Liver (tissue), 10 donors: ENCODE results near the gene NEK10. TPM values are rescaled to one million over a fixed set of nuclear protein-coding genes. Genes with fewer than 3 reads are reported as not detected.

ENCODE experiments used
- DNase-seq: peaks from one replicate; pipeline ENCODE4 v3.0.0-alpha.2; 2017; ENCODE audit warnings: low spot score
- H3K27ac ChIP-seq, 2 donors: one replicate each; pipeline ENCODE4 v1.7.0; 2013; ENCODE audit warnings: inconsistent platforms in 2 of 2, low read length in 2 of 2, control low read depth in 1 of 2, low read depth in 1 of 2, mild to moderate bottlenecking in 1 of 2
- H3K27me3 ChIP-seq, 4 donors: one replicate each; pipeline versions ENCODE4 v1.6.1 to v1.7.0; 2013; ENCODE audit warnings: low read length in 3 of 4, inconsistent platforms in 1 of 4, mild to moderate bottlenecking in 1 of 4, moderate library complexity in 1 of 4; ENCODE audit not compliant: control insufficient read depth in 4 of 4, insufficient read depth in 4 of 4
- H3K36me3 ChIP-seq, 4 donors: one replicate each; pipeline versions ENCODE4 v1.6.1 to v1.7.0; 2013; ENCODE audit warnings: low read length in 3 of 4, mild to moderate bottlenecking in 3 of 4, low read depth in 1 of 4, moderate library complexity in 1 of 4; ENCODE audit not compliant: control insufficient read depth in 4 of 4, insufficient read depth in 3 of 4
- H3K4me1 ChIP-seq, 4 donors: one replicate each; pipeline versions ENCODE4 v1.6.1 to v1.7.0; 2013; ENCODE audit warnings: low read length in 3 of 4, mild to moderate bottlenecking in 3 of 4, moderate library complexity in 1 of 4; ENCODE audit not compliant: control insufficient read depth in 4 of 4, insufficient read depth in 4 of 4
- H3K4me3 ChIP-seq, 3 donors: one replicate each; pipeline versions ENCODE4 v1.6.1 to v1.7.0; 2013; ENCODE audit warnings: low read length in 3 of 3, control low read depth in 1 of 3, low read depth in 1 of 3, mild to moderate bottlenecking in 1 of 3
- H3K9ac ChIP-seq, 2 donors: one replicate each; pipeline ENCODE4 v1.7.0; 2013; ENCODE audit warnings: low read length in 2 of 2, mild to moderate bottlenecking in 2 of 2, moderate library complexity in 2 of 2, control low read depth in 1 of 2, low read depth in 1 of 2
- H3K9me3 ChIP-seq, 4 donors: one replicate each; pipeline versions ENCODE4 v1.6.1 to v1.7.0; 2013; ENCODE audit warnings: low read length in 3 of 4; ENCODE audit not compliant: control insufficient read depth in 4 of 4
- ATF3 ChIP-seq: IDR thresholded peaks from 2 replicates; pipeline ENCODE4 v1.6.1; 2016; ENCODE audit warnings: antibody characterized with exemption
- CTCF ChIP-seq: fragments of 150-350 bp; IDR thresholded peaks from 2 replicates; pipeline ENCODE4 v1.5.1; 2017; ENCODE audit warnings: improper control_type of control experiment, low read depth, low read length; ENCODE audit not compliant: missing input control
- HNF4G ChIP-seq: IDR thresholded peaks from 2 replicates; pipeline ENCODE4 v1.6.1; 2016; ENCODE audit warnings: antibody characterized with exemption
- RAD21 ChIP-seq, 2 donors: IDR thresholded peaks; 2 replicates each; pipeline ENCODE4 v1.6.1; 2016; ENCODE audit warnings: antibody characterized with exemption in 2 of 2, mild to moderate bottlenecking in 2 of 2
- TAF1 ChIP-seq: conservative IDR thresholded peaks from 2 replicates; pipeline ENCODE4 v1.6.1; 2016; ENCODE audit warnings: antibody characterized with exemption, mild to moderate bottlenecking
- WGBS: extraction: QIAGEN DNeasy Blood & Tissue Kit; methylation state at CpG from one replicate; pipeline ENCODE4 v1.1.7; 2013; 5-methylcytosine and 5-hydroxymethylcytosine counted together
- polyA plus RNA-seq, 2 donors: library from polyadenylated mRNA; stranded (reverse) in 1 of 2; unstranded in 1 of 2; fragments of 200-250 nt in 1 of 2; fragments of >200 nt in 1 of 2; fragmentation: Nextera tagmentation in 1 of 2; extraction: Ambion mirVana in 1 of 2; gene quantifications; one replicate each; pipeline versions ENCODE4 v1.2.1 to v1.2.3, GENCODE V29; 2013 to 2015
- small RNA-seq: library from RNA; depleted of rRNA; stranded (forward); fragments of <200 nt; gene quantifications from one replicate; pipeline ENCODE3, GENCODE V24; 2014
- total RNA-seq, 2 donors: library from RNA; depleted of rRNA; stranded (reverse); fragments of >200 nt; gene quantifications; one replicate each; pipeline ENCODE4 v1.2.3, GENCODE V29; 2014
- donor health status: healthy.
- donor health status: healthy.
- donor health status: healthy.
- donor health status: healthy.
- donor health status: healthy.

NEK10 gene
- total and polyA plus RNA-seq, 4 donors: 0.23 to 2.1 (median 0.70) TPM; not detected in 1

GRCh38 chr3:27072810-27073651 is 296.2 kb downstream of the NEK10 start:
- Histone ChIP-seq H3K27ac (no peak overlapping the region), H3K4me3 (no peak overlapping the region), H3K9ac (no peak overlapping the region), H3K4me1 (no peaks in the 10 kb centered on the region), H3K27me3 (peaks cover 0 to 8% (median 0%) of the 10 kb centered on the region in 4 donors), H3K36me3 (no peaks in the 10 kb centered on the region), H3K9me3 (no peaks in the 10 kb centered on the region)
- WGBS: 42% methylated on average over 8 of the region's 8 CpGs
- TF ChIP-seq ATF3 (no peak), CTCF (no peak), HNF4G (no peak)
- no peak for DNase-seq

- Histone ChIP-seq H3K9ac (no peak overlapping the region), H3K4me1 (no peaks in the 10 kb centered on the region), H3K27me3 (no peaks in the 10 kb centered on the region), H3K27ac (no peak overlapping the region), H3K4me3 (no peak overlapping the region), H3K9me3 (peaks cover 0 to 4% (median under 1%) of the 10 kb centered on the region in 4 donors), H3K36me3 (no peaks in the 10 kb centered on the region)
- TF ChIP-seq TAF1 (no peak), RAD21 (IDR thresholded peaks at IDR 0.05) (no peak)
- 88% methylated on average over 2 of the region's 2 CpGs for WGBS
- no peak for DNase-seq
These were observed 308.8 kb downstream of the NEK10 start for GRCh38 chr3:27060336-27060735.

Small RNA genes within 50 kb of the gene (small RNA-seq; reads per million reads assigned to genes)
- gene MINOS1P3: not detected
- gene RNU6-342P: not detected

Other genes with a start within 250 kb of the NEK10 start
- 1 to 10 TPM; 6.3 to 9.8 TPM for gene SLC4A7, start 115.0 kb upstream of the NEK10 start, total RNA-seq
- gene SLC4A7, start 115.0 kb upstream of the NEK10 start, polyA plus RNA-seq: 1 to 10 TPM in 1 of 2 donors, under 1 TPM in 1; 0.76 to 1.8 TPM